Measurements from ENCODE around the gene B3GALT6. TPM values are rescaled to one million over a fixed set of nuclear protein-coding genes. Genes with fewer than 3 reads are reported as not detected.

The B3GALT6 gene
- total and polyA plus RNA-seq, 2 experiments from 2014 or later = 5.5 to 26.5 TPM

- no peak overlapping the region for H2AFZ ChIP-seq
- DNase-seq (ENCODE audit: low spot score) = no peak
- TF ChIP-seq REST (IDR thresholded peaks at IDR 0.05; ENCODE audit: unreplicated experiment) (no peak), JUNB (IDR thresholded peaks at IDR 0.05; ENCODE audit: unreplicated experiment) (no peak), ZNF114 (CRISPR knock-in tag; IDR thresholded peaks at IDR 0.05) (no peak), EZH2phosphoT487 (IDR thresholded peaks at IDR 0.05; ENCODE audit: unreplicated experiment) (no peak), ETS1 (IDR thresholded peaks at IDR 0.05) (no peak), CREB1 (CRISPR knock-in tag; IDR thresholded peaks at IDR 0.05; ENCODE audit: low read depth) (no peak), POLR2AphosphoS5 (IDR thresholded peaks at IDR 0.05; ENCODE audit: low read depth) (no peak), NANOG (IDR thresholded peaks at IDR 0.05; ENCODE audit: borderline replicate concordance) (no peak), STAT1 (IDR thresholded peaks at IDR 0.05; ENCODE audit: unreplicated experiment) (no peak), ZNF331 (CRISPR knock-in tag; IDR thresholded peaks at IDR 0.05; ENCODE audit: low read depth) (no peak), ZNF462 (CRISPR knock-in tag; IDR thresholded peaks at IDR 0.05) (no peak), CTCF (conservative IDR thresholded peaks at IDR 0.05; ENCODE audit: low read depth in 2 of 2) (no peak), EZH2 (IDR thresholded peaks at IDR 0.05; ENCODE audit: low read depth, unreplicated experiment) (no peak)
- H3K4me1 Mint-ChIP-seq = no peaks in the 10 kb centered on the region; the same call in 2 of the 3 replicates
- no peaks in the 10 kb centered on the region for H3K36me3 ChIP-seq (ENCODE audit: insufficient read depth)
- no peaks in the 10 kb centered on the region for H3K4me1 ChIP-seq (ENCODE audit: insufficient read depth)
- H3K9me2 ChIP-seq (ENCODE audit: insufficient read depth) = no peaks in the 10 kb centered on the region
- H3K4me2 ChIP-seq = no peak overlapping the region
- H4K20me1 ChIP-seq (replicated peaks; ENCODE audit: insufficient read depth) = no peaks in the 10 kb centered on the region
- no peaks in the 10 kb centered on the region for H3F3A ChIP-seq (replicated peaks; ENCODE audit: low read depth)
- ATAC-seq = no peak
- no peak overlapping the region for H3K4me3 ChIP-seq
- H3K79me2 ChIP-seq (replicated peaks; ENCODE audit: insufficient read depth) = no peaks in the 10 kb centered on the region
- H3K27ac Mint-ChIP-seq = no peak overlapping the region
- no peaks in the 10 kb centered on the region for H3K36me3 Mint-ChIP-seq (ENCODE audit: low read depth)
- peaks cover 13% of the 10 kb centered on the region; the same call in 1 of the 2 replicates for H3K27me3 ChIP-seq (ENCODE audit: insufficient read depth)
- no peak overlapping the region for H3K27ac ChIP-seq (ENCODE audit: low read depth)
- H3K9me3 Mint-ChIP-seq = no peaks in the 10 kb centered on the region; the same call in 2 of the 3 replicates
- peaks cover 10% of the 10 kb centered on the region for H3K27me3 Mint-ChIP-seq (ENCODE audit: insufficient read depth, low read depth, poor library complexity)
- H3K4me3 Mint-ChIP-seq = no peak overlapping the region
These were observed 27.6 kb upstream of the B3GALT6 start for GRCh38 chr1:1204425-1204920.

Measured in GM23338 (cell line).